GM18499 (cell line): ENCODE results near the gene SIK2.
A peak's percentile ranks its signal among the peaks of the same experiment; 100 is the strongest.

Source experiments
- ATAC-seq: cut with Tn5 transposase; IDR thresholded peaks from one replicate; pipeline ENCODE4 v1.9.1; 2021; ENCODE audit warnings: moderate number of reproducible peaks; ENCODE audit not compliant: insufficient read depth, unreplicated experiment

Gene SIK2

GRCh38 chr11:111601979-111602864 lies at the start of gene SIK2:
Gene SIK2 (plus strand): TSS chr11:111602449. CDS start chr11:111602564, 115 bp downstream.
- ATAC-seq, result peak; percentile 53

GRCh38 chr11:111554532-111554931 lies 47.7 kb upstream of the SIK2 start:
- ATAC-seq, result no peak

GRCh38 chr11:111555255-111555654 lies 47.0 kb upstream of the SIK2 start:
- ATAC-seq, result no peak

GRCh38 chr11:111557425-111558111 lies 44.7 kb upstream of the SIK2 start:
- ATAC-seq, result no peak

GRCh38 chr11:111559800-111560464 lies 42.3 kb upstream of the SIK2 start:
- ATAC-seq, result no peak

GRCh38 chr11:111560800-111561199 lies 41.4 kb upstream of the SIK2 start:
- ATAC-seq, result no peak

GRCh38 chr11:111561306-111561705 lies 40.9 kb upstream of the SIK2 start:
- ATAC-seq, result no peak

- ATAC-seq, result no peak
These were observed 40.4 kb upstream of the SIK2 start for GRCh38 chr11:111561791-111562325.

GRCh38 chr11:111562692-111563389 lies 39.4 kb upstream of the SIK2 start:
- no peak for ATAC-seq

- ATAC-seq, result no peak
These were observed 37.0 kb upstream of the SIK2 start for GRCh38 chr11:111565114-111565720.

GRCh38 chr11:111566324-111566723 lies 35.9 kb upstream of the SIK2 start:
- ATAC-seq, result no peak

GRCh38 chr11:111569476-111569875 lies 32.8 kb upstream of the SIK2 start:
- ATAC-seq, result no peak

GRCh38 chr11:111570796-111571195 lies 31.5 kb upstream of the SIK2 start:
- no peak for ATAC-seq

GRCh38 chr11:111571829-111572501 lies 30.3 kb upstream of the SIK2 start:
- ATAC-seq, result no peak

- no peak for ATAC-seq
These were observed 29.7 kb upstream of the SIK2 start for GRCh38 chr11:111572581-111572980.

GRCh38 chr11:111573821-111574249 lies 28.4 kb upstream of the SIK2 start:
- ATAC-seq, result no peak

- ATAC-seq, result no peak
These were observed 27.6 kb upstream of the SIK2 start for GRCh38 chr11:111574373-111575225.

- ATAC-seq, result no peak
These were observed 26.5 kb upstream of the SIK2 start for GRCh38 chr11:111575740-111576139.
